Raji (cell line): ENCODE data around the gene TAF4.

Experiments used
- POLR2A ChIP-seq: IDR thresholded peaks from 2 replicates; pipeline ENCODE4 v1.6.1; 2011; ENCODE audit warnings: low read depth, low read length, control low read depth; ENCODE audit not compliant: insufficient read depth

Gene TAF4

DNA sequence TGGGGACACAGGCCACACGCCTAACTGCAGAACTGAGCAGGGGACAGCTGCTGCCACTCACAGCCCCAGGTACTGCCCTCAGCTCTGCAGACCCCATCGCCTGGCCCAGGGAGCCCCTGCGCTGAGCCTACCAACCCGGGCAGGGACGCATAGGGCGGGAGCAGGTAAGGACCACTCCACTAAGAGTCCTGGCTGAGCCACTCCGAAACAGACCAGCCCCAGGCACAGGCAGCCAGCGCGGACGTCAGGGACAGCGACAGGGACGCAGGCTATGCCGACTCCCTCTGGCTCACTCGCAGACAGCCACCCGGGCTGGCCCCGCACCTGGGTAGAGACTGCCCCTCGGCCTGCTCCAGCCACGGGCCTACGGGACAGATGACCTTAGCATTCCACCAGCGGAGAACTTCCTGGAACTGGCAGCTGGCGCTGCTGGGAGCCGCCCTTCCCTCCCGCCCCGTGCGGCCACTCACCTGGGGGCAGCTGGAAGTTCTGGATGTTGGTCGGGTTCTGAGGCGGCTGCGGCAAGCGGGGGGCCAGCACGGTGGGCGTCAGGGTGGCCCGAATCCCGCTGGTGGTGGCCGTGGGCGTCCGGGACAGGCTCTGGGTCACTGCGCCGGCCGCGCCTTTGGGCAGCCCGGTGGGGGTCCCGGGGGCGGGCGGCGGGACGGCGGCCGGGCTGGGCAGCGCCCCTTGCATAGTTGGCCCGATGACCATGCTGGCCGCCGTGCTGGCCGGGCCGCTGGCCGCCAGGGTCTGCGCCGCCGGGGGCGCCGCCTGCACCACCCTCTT lies 1.5 kb downstream of the TAF4 start:
- no peak for TF ChIP-seq POLR2A

DNA sequence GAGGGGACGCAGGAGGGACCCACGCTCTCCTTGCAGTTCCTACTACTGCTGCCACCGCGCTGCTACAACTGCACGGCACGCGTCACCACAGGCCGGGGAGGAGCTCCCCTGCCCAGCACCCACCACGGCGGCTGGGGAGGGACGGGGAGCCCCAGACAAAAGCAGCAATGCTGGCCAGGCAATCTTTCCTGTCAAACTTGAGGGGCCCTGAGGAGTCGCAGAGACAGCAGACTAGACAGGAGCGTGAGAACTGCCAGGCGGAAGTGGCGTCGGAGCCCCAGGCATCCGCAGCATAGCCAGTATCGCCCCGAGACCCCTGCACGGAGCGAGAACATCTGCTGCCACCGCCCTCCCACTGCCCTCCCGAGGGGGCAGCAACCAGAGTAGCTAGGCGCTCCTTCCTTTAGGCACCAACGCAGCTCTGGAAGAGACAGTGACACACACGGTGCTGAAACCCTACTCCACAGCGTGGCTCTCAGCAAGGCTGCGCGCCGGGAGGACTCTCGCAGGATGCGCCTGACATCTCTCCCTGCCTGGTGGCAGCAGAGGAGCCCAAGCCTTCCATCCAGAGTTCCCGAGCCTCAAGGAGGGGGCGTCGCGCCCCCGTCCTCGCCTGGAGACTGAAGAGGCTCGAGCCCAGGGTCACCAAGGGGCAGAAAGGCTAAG lies 2.2 kb downstream of the TAF4 start:
- TF ChIP-seq POLR2A = no peak

DNA sequence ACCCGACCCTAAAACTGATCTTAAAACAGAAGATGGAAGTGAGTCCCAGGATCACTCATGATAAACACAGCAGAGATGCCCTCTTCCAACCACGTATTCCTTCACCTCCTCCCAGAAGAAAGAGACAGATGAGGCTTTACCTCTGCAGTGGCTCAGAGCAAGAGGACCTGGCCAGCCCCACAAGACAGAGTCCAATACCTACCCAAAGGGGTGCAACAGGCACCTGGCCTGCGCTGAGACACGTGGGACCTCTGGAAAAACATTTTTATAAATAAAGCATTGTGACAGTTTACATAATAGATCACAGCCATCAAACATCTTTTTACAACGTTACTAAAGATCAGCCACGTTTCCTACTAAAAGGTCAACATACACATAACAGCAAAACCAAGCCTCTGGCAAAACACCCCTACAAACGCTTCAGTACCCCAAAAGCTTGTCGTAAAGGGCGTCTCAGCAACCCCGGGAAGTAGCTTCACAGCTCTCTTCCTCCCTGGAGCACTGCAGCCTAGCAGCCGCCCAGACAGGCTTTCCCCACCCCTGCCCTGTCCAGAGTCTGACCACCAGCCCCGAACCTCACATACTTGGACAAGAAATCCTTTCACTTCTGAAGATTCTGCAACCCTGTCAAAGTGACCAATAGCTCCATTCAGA lies 2.9 kb downstream of the TAF4 start:
- TF ChIP-seq POLR2A = no peak

DNA sequence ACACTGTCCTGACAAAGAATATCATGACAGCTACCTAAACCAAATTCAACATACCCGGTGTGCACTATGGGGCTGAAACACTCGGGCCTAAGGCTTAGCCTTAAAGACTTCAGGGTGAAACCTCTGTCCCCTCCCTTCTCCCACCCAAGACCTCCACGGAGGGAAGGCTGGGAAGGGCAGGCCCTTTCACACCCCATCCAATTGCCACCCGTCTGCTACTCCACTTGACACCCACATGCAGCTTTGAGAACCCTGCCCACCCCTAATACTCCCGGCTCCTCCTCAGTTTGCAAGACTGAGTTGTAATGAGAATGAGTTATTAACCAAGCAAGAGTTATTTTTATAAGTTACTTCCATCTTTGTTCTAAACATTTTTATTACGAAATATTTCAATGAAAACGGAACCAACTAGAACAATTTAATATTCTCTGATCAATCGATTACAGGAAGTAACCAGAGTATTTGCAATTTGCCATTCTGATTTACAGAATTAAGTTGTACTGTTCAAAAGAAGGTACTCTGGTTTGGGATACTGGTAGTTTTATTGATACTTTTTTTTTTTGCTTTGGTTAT lies 3.7 kb downstream of the TAF4 start:
- no peak for TF ChIP-seq POLR2A

DNA sequence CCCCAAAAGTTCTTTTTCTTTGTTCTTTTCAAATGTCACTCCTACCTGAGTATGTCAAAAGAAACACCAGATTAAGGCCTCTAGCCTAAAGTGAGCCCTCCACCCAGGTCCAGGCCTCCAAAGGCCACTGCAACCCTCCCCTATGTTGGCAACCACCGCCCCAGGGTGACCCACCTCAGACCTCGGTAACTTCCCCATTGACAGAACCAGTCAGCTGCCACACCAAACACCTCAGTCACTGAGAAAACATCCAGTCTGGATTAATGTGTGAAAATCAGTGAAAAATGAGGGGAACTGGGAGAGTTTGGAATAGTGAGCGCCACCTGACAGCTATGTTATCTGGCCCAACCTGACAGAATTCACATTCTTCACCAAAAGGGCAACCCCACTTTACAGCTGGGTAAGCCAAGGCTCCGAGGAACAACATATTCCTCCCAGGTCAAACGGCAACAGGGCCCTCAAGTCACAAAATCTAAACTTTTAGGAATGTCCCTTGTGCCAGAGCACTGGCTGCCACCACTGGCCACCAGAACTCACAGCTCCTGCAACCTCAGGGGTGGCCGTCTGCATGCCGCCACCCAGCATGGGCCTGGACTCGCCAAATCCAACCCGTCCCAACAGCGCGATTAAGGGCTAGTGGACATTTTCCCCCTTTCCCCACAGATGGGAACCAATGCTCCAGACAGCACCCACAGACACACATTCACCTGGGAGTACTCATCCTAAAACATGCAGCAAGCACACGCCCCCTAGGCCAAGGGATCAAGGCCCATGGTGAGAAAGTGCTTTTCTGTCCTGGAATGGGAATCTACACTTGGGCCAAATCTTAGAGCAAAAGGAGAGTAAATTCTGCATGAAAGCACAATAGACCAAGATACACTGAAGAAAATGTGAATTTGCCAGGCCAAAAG lies 4.8 kb downstream of the TAF4 start:
- no peak for TF ChIP-seq POLR2A

DNA sequence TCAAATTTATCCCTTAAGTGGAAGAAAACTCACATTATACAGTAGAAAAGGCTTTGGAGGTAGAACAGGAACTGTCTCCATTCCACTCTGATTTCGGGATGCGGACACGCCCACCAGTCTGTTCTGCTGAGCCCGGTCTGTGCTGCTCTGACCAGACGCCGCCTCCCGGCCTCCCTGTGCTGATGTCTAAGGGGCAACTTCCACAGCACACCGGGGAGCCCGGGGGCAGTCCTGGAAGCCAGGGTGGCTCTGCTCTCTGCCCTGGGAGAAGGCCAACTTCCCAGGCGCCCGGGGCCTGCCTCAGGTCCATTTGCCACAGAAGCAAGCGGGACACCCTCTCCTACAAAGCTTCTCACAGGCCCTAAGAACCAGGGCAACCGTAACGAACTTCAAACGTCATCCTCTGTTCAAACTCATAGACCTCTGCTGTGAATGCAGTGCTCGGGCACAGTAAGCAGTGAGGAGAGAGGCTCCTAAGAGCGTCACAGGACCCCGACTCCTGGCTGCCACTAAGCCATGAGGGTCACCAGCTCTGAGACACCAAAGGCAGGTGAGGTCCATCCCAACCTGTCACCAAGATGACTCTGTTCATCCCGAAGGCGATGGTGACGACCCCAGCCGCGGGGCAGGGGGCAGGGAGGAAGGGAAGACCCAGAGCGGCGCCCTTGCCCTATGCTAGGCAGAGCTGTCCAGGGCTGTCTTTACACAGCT lies 5.6 kb downstream of the TAF4 start:
- no peak for TF ChIP-seq POLR2A

DNA sequence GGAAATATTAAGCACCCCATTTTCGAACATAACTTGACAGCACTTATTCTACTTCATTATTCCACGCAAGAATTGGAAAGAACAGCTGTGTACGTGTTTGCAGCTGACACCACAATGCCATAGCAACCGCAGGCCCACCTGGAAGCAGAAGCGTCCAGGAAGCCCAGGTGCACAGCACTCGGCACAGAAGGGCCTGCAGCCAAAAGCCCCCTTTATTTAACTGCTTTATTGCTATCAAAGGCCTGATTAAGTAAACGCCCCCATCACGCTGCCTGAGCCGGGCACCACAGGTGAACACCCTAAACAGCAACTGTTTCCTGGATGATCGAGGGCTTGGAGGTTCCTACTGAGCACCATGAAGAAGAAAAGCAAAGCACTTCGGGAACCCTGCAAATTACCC lies 6.3 kb downstream of the TAF4 start:
- TF ChIP-seq POLR2A = no peak

DNA sequence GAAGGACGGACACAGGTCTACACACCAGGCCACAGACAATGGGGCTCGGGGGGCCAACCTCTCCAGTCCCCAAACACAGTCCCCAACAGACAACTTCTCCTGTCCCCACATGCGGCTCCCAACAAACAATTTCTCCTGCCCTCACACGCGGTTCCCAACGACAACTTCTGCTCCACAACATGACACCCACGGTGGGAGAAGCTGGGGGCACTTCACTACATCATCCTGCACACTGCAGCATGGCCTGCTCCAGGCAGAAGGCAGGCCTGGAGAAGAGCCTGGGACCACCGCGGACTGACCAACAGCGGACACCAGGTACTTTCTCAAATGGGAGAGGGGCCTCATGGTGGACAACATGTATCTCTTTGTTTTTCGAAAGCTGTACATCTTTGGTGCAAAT lies 6.7 kb downstream of the TAF4 start:
- TF ChIP-seq POLR2A = no peak

DNA sequence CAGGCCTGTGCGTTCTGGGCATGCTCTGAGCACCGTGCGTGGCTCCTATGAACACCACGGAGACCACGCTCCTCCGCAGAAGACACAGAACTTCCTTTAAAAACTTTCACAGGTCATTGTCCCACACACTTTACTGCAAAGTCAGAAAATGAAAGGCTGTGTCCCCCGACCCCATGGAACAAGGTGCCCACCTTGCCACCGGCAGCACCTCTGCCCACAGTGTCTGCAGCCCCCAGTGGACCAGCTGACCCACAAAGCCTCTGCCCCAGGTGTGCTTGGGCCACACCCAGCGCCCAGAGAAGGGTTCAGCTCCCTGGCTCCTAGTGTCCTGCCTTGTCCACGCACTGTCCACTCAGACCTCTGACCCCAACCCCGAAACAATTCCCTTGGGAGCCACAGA lies 8.7 kb downstream of the TAF4 start:
- no peak for TF ChIP-seq POLR2A

DNA sequence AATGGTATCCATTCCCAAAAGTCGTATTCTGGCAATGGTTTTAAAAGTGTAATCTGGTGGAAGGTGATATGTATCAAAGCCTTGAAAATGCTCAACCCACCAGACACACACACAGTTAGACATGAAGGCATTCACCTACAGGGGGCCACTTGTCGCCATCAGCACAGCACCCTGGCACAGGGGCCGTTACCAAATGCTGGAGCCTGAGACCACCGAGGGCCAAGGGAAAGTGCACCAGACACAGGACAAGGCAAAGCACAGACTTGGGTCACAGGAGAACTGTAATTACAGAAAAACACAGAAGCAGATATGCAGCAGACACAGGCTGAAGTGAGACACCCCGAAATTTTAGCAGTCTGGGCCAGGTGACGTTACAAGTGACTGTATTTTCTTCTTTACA lies 9.3 kb downstream of the TAF4 start:
- TF ChIP-seq POLR2A = no peak

DNA sequence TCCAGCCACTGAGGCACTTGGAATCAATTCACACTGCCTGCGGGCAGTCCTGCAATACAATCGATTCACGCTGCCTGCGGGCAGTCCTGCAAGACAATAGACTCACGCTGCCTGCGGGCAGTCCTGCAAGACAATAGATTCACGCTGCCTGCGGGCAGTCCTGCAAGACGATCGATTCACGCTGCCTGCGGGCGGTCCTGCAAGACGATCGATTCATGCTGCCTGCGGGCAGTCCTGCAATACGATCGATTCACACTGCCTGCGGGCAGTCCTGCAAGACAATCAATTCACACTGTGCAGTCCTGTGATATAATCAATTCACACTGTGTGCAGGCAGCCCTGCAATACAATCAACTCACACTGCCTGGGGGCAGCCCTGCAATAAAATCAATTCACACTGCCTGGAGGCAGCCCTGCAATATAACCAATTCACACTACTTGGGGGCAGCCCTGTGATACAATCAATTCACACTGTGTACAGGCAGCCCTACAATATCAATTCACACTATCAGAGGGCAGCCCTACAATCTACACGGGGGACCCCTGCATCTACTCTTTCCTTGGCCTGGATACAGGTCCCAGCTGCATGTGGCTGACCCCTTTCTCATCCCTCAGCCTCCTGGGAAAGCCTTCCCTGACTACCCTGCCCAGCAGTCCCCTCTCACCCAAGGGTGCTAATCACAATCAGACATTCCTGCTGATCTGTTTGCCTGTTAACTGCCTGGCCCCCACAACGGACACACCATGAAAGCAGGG lies 10.4 kb downstream of the TAF4 start:
- no peak for TF ChIP-seq POLR2A

DNA sequence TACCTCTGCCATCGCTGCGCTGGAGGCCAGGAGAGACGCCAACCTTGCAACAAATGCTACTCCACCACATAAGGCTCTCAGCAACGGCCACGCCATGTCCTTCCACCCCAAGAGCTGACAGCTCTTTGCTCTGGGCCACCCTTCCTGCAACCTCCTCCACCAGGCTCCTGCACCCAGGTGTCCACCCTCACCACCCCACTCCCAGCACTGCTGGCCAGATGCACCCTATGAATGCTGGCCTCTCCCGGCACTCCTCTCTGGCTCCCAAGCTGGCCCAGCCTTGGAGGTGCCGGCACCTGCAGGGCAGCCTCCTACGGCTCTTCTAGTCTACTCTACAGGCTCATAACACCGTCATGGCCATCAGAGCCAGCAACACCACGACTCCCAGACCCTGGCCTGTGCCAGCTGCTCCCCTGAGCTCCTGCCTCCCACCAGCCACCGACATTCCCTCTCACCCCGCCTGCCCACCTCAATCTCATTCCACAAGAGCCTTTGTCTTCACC lies 11.2 kb downstream of the TAF4 start:
- TF ChIP-seq POLR2A = no peak

DNA sequence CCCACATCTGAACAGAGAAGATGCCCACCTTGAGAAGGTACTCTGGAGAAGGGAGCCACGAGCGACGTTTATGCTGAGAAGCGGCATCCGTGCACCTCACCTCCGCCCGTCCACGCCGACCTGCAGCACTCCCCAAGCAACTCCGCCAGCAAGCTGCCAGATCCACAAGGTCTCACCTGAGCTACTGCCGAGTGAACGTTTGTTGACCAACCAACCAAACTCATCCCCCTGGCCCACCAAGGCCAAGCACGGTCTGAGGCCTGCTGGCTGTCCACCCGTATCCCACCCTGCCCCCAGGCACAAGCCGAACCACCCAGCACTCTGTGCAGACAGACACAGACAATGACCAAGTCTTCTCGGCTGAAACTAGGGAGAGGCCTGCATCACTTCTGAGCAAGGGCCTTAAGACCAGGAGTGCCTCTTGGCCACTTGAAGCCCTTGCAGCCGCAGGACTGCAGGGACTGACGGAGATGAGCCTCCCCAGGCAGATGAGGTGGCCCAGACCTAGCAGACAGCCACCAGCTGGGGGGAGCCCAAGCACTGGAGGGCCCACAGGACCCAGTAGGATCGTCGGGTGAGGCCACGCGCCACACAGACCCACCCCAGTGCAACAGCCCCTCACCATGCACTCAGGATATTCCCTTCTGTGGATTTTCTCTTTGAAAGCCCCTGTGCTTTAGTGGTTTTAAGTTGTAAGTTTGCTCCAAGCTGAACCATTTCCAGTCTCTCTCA lies 12.1 kb downstream of the TAF4 start:
- no peak for TF ChIP-seq POLR2A
